GM12878 (cell line): ENCODE results near the gene FFAR1. TPM values are rescaled to one million over a fixed set of nuclear protein-coding genes. Genes with fewer than 3 reads are reported as not detected.

Source experiments
- ATAC-seq: fragments of 200-7000 bp; cut with Tn5 transposase; 3 replicates; pipeline ENCODE4 v1.9.1; 2020; ENCODE audit warnings: mild to moderate bottlenecking, moderate library complexity
- BruUV-seq: library from RNA; stranded (reverse); fragments of 400-500 nt; replicated peaks from 2 replicates; lab custom pipeline; 2021; lab: Mats Ljungman, UMichigan
- CTCF ChIA-PET: fragments of 300-600 bp; sonication (Branson Sonifier 250); formaldehyde crosslinking; extraction: SDS; loops from one replicate; lab custom pipeline; 2021; ENCODE audit warnings: inconsistent platforms; lab: Yijun Ruan, JAX
- POLR2A ChIA-PET: fragments of 350-600 bp; formaldehyde crosslinking; extraction: SDS; loops from one replicate; lab custom pipeline; 2021; ENCODE audit warnings: inconsistent platforms; lab: Charles Lee
- RAD21 ChIA-PET: fragments of 300-600 bp; sonication (Branson Sonifier 250); formaldehyde crosslinking; loops from one replicate; lab custom pipeline; 2023; ENCODE audit warnings: antibody characterized with exemption; ENCODE audit not compliant: unreplicated experiment; lab: Charles Lee
- SMC1A ChIA-PET: fragments of 300-600 bp; sonication (Branson Sonifier 250); formaldehyde crosslinking; loops from one replicate; lab custom pipeline; 2023; ENCODE audit not compliant: unreplicated experiment, uncharacterized antibody; lab: Charles Lee
- DNase-seq: peaks from one replicate; pipeline ENCODE4 v3.0.0-alpha.2; 2011; ENCODE audit warnings: low read depth, low spot score
- FAIRE-seq: peaks from 3 replicates; lab custom pipeline; 2011; peaks lifted over from hg19 to GRCh38; lab: Jason Lieb, UNC
- H2AFZ ChIP-seq: 2 replicates; pipeline ENCODE4 v1.6.0; 2011; ENCODE audit warnings: low read depth, low read length, control low read depth; ENCODE audit not compliant: control insufficient read depth
- H3K27ac ChIP-seq: 2 replicates; pipeline ENCODE4 v1.5.1; 2011; ENCODE audit warnings: control low read depth; ENCODE audit not compliant: control insufficient read depth, insufficient read depth
- H3K27me3 ChIP-seq, 2 experiments: replicated peaks in 1 of 2; 2 replicates each; pipeline versions ENCODE4 v1.6.0 to v1.6.1; 2011; ENCODE audit warnings: low read length in 1 of 2; ENCODE audit not compliant: control insufficient read depth in 2 of 2, insufficient read depth in 2 of 2
- H3K36me3 ChIP-seq, 2 experiments: 2 replicates each; pipeline ENCODE4 v1.5.1; 2011; ENCODE audit warnings: low read length in 1 of 2; ENCODE audit not compliant: control insufficient read depth in 2 of 2, insufficient read depth in 2 of 2
- H3K4me1 ChIP-seq: 2 replicates; pipeline ENCODE4 v1.6.1; 2011; ENCODE audit warnings: mild to moderate bottlenecking, low read length, moderate library complexity, mixed read lengths; ENCODE audit not compliant: control insufficient read depth, insufficient read depth
- H3K4me2 ChIP-seq: 2 replicates; pipeline ENCODE4 v1.6.0; 2011; ENCODE audit warnings: control low read depth; ENCODE audit not compliant: control insufficient read depth, insufficient read depth
- H3K4me3 ChIP-seq: fragments of 200-600 bp; sonication (generic); 2 replicates; pipeline ENCODE4 v1.5.1; 2016
- H3K79me2 ChIP-seq: 2 replicates; pipeline ENCODE4 v1.6.0; 2011; ENCODE audit warnings: low read length; ENCODE audit not compliant: control insufficient read depth, insufficient read depth
- H3K9ac ChIP-seq: 2 replicates; pipeline ENCODE4 v1.8.0; 2011; ENCODE audit warnings: low read length, control low read depth, mixed read lengths; ENCODE audit not compliant: control insufficient read depth, insufficient read depth
- H3K9me3 ChIP-seq: replicated peaks from 3 replicates; pipeline ENCODE4 v1.5.1; 2011; ENCODE audit warnings: mild to moderate bottlenecking, low read length; ENCODE audit not compliant: control insufficient read depth, insufficient read depth
- H4K20me1 ChIP-seq: 2 replicates; pipeline ENCODE4 v1.6.0; 2011; ENCODE audit not compliant: control insufficient read depth, insufficient read depth
- HDGF ChIP-seq: fragments of 450-650 bp; IDR thresholded peaks from 2 replicates; pipeline ENCODE4 v1.6.1; 2016; ENCODE audit warnings: antibody characterized with exemption
- NBN ChIP-seq: fragments of 450-650 bp; IDR thresholded peaks from 2 replicates; pipeline ENCODE4 v1.6.1; 2016
- RUNX3 ChIP-seq: IDR thresholded peaks from 2 replicates; pipeline ENCODE4 v1.6.1; 2012; ENCODE audit warnings: low read length, inconsistent platforms
- YBX1 ChIP-seq: fragments of 450-650 bp; IDR thresholded peaks from 2 replicates; pipeline ENCODE4 v1.6.1; 2016; ENCODE audit warnings: antibody characterized with exemption
- YY1 ChIP-seq: IDR thresholded peaks from 2 replicates; pipeline ENCODE4 v1.6.1; 2011; ENCODE audit warnings: low read depth, mild to moderate bottlenecking, low read length
- WGBS: methylation state at CpG from one replicate; pipeline ENCODE4 v1.1.6; 2016; ENCODE audit warnings: low lambda C conversion rate; ENCODE audit not compliant: insufficient replicate concordance, insufficient coverage; ENCODE audit errors: missing lambda C conversion rate; 5-methylcytosine and 5-hydroxymethylcytosine counted together
- in situ Hi-C: fragments of 300-500 bp; cut with MboI; formaldehyde crosslinking; loops from 9 replicates; pipeline ENCODE4 v1.14.3; 2018; ENCODE audit warnings: mixed read lengths
- intact Hi-C: fragments of 100-400 bp; cut with micrococcal nuclease; formaldehyde crosslinking; loops from one replicate; pipeline ENCODE4 v1.14.2; 2022; ENCODE audit not compliant: unreplicated experiment
- polyA plus RNA-seq, 11 experiments: library from polyadenylated mRNA; depleted of rRNA in 4 of 11; unstranded in 6 of 11; stranded (reverse) in 5 of 11; fragments of >200 nt; fragmentation: Nextera tagmentation in 4 of 11; fragmentation: Illumina TruSeq in 1 of 11; extraction: Ambion mirVana in 4 of 11; extraction: Trizol in 1 of 11; gene quantifications; 1 replicate in 1 of 11; 2 replicates in 10 of 11; pipeline versions ENCODE4 v1.2.1 to v1.2.3, GENCODE V29; 2011 to 2016; ENCODE audit warnings: inconsistent platforms in 2 of 11, missing spikeins in 2 of 11, low read depth in 1 of 11
- total RNA-seq, 4 experiments: library from RNA; depleted of rRNA in 3 of 4; stranded (reverse); fragments of >200 nt in 3 of 4; fragmentation: Illumina TruSeq in 1 of 4; extraction: Trizol in 1 of 4; gene quantifications; 2 replicates each; pipeline versions ENCODE4 v1.2.1 to v1.2.3, GENCODE V29; 2013 to 2021

Gene FFAR1
- total and polyA plus RNA-seq, 10 of the 15 experiments (the other 5 are each of a cell fraction or from before 2014, with no cell fraction given), result 0.05 to 0.62 (median 0.14) TPM; not detected in 2

- H3K4me3 ChIP-seq, result no peak overlapping the region
- WGBS, result 24% methylated on average over 5 of the region's 5 CpGs
- no peak overlapping the region for H3K27ac ChIP-seq
- H3K9ac ChIP-seq, result no peak overlapping the region
- no peak overlapping the region for H2AFZ ChIP-seq
- CTCF ChIA-PET, result interaction anchor here (1.4 kb wide), 1 partner anchor 15 kb away, joined by 4 read pairs; no protein-coding TSS in a partner anchor
- POLR2A ChIA-PET, result no interaction called here
- H3K4me2 ChIP-seq, result no peak overlapping the region
- no peaks in the 10 kb centered on the region for H3K36me3 ChIP-seq
- SMC1A ChIA-PET, result interaction anchor here (1.7 kb wide), 1 partner anchor 10 kb away, joined by 3 read pairs; no protein-coding TSS in a partner anchor
- H3K4me1 ChIP-seq, result no peaks in the 10 kb centered on the region
- in situ Hi-C loops, result no loop called here
- BruUV-seq, result no TSS peak
- DNase-seq (no peak), FAIRE-seq (peak; percentile 72), ATAC-seq (no peak)
- TF ChIP-seq NBN (peak; percentile 64; the same call in 1 of the 2 replicates), YY1 (no peak), HDGF (peak; percentile 89), RUNX3 (peak; percentile 42), YBX1 (peak; percentile 20; the same call in 1 of the 2 replicates)
- no peaks in the 10 kb centered on the region for H4K20me1 ChIP-seq
- RAD21 ChIA-PET, result no interaction called here
- intact Hi-C loops, result no loop called here
- H3K79me2 ChIP-seq, result no peaks in the 10 kb centered on the region
- H3K9me3 ChIP-seq, result no peaks in the 10 kb centered on the region
- H3K27me3 ChIP-seq, result no peaks in the 10 kb centered on the region
Observed at GRCh38 chr19:35392742-35393715, 45.3 kb downstream of the FFAR1 start.
